GM23338 (cell line): Measurements from ENCODE around the gene SMOC2. TPM values are rescaled to one million over a fixed set of nuclear protein-coding genes. Genes with fewer than 3 reads are reported as not detected.

Source experiments
- ATAC-seq: fragments of 200-7000 bp; cut with Tn5 transposase; 3 replicates; pipeline ENCODE4 v1.9.1; 2020
- DNase-seq: peaks from one replicate; pipeline ENCODE4 v3.0.0-alpha.2; 2015; ENCODE audit warnings: low spot score
- H2AFZ ChIP-seq: fragments of 200-600 bp; sonication (generic); 2 replicates; pipeline ENCODE4 v1.8.0; 2016; ENCODE audit warnings: antibody characterized with exemption, mild to moderate bottlenecking, moderate library complexity
- H3F3A ChIP-seq: fragments of 200-600 bp; sonication (generic); replicated peaks from 2 replicates; pipeline ENCODE4 v1.8.0; 2017; ENCODE audit warnings: antibody characterized with exemption, mixed run types, low read depth
- H3K27ac ChIP-seq: fragments of 200-600 bp; sonication (generic); 2 replicates; pipeline ENCODE4 v1.6.1; 2016; ENCODE audit warnings: low read depth
- H3K27me3 ChIP-seq: fragments of 200-600 bp; sonication (generic); 2 replicates; pipeline ENCODE4 v1.8.0; 2016; ENCODE audit warnings: mild to moderate bottlenecking, mixed run types, moderate library complexity; ENCODE audit not compliant: insufficient read depth
- H3K36me3 ChIP-seq: fragments of 200-600 bp; sonication (generic); 2 replicates; pipeline ENCODE4 v1.8.0; 2016; ENCODE audit warnings: mild to moderate bottlenecking; ENCODE audit not compliant: insufficient read depth
- H3K4me1 ChIP-seq: fragments of 200-600 bp; sonication (generic); 2 replicates; pipeline ENCODE4 v1.8.0; 2016; ENCODE audit warnings: mild to moderate bottlenecking, moderate library complexity; ENCODE audit not compliant: insufficient read depth
- H3K4me2 ChIP-seq: fragments of 200-600 bp; sonication (generic); 2 replicates; pipeline ENCODE4 v1.7.1; 2017; ENCODE audit warnings: mixed run types
- H3K4me3 ChIP-seq: fragments of 200-600 bp; sonication (generic); 2 replicates; pipeline ENCODE4 v1.6.1; 2016; ENCODE audit warnings: mixed run types
- H3K79me2 ChIP-seq: fragments of 200-600 bp; sonication (generic); replicated peaks from 2 replicates; pipeline ENCODE4 v1.8.0; 2017; ENCODE audit warnings: mild to moderate bottlenecking; ENCODE audit not compliant: insufficient read depth
- H3K9me2 ChIP-seq: fragments of 200-600 bp; sonication (generic); 2 replicates; pipeline ENCODE4 v1.8.0; 2017; ENCODE audit not compliant: insufficient read depth
- H4K20me1 ChIP-seq: fragments of 200-600 bp; sonication (generic); replicated peaks from 2 replicates; pipeline ENCODE4 v1.8.0; 2017; ENCODE audit warnings: mild to moderate bottlenecking; ENCODE audit not compliant: insufficient read depth
- H3K27ac Mint-ChIP-seq: 2 replicates; pipeline ENCODE4 v1.8.0; 2020; ENCODE audit warnings: inconsistent platforms, mild to moderate bottlenecking, moderate library complexity, mixed read lengths
- H3K27me3 Mint-ChIP-seq: 3 replicates; pipeline ENCODE4 v1.8.0; 2022; ENCODE audit warnings: low read depth, mild to moderate bottlenecking, moderate library complexity, mixed read lengths, inconsistent platforms; ENCODE audit not compliant: insufficient read depth, poor library complexity
- H3K36me3 Mint-ChIP-seq: 3 replicates; pipeline ENCODE4 v1.8.0; 2021; ENCODE audit warnings: low read depth, mild to moderate bottlenecking, inconsistent platforms, moderate library complexity, mixed read lengths
- H3K4me1 Mint-ChIP-seq: 3 replicates; pipeline ENCODE4 v1.8.0; 2020; ENCODE audit warnings: mild to moderate bottlenecking, inconsistent platforms, mixed read lengths
- H3K4me3 Mint-ChIP-seq: 3 replicates; pipeline ENCODE4 v1.8.0; 2021; ENCODE audit warnings: moderate library complexity, mild to moderate bottlenecking, inconsistent platforms, mixed read lengths
- H3K9me3 Mint-ChIP-seq: 3 replicates; pipeline ENCODE4 v1.8.0; 2020; ENCODE audit warnings: moderate library complexity, mild to moderate bottlenecking, inconsistent platforms, mixed read lengths
- CTCF ChIP-seq, 2 experiments: fragments of 200-600 bp in 1 of 2; sonication (generic) in 1 of 2; conservative IDR thresholded peaks; 2 replicates each; pipeline versions ENCODE4 v1.5.1 to v1.6.1; 2016 to 2017; ENCODE audit warnings: antibody characterized with exemption in 2 of 2, low read depth in 2 of 2, mild to moderate bottlenecking in 2 of 2, moderate library complexity in 1 of 2
- ETS1 ChIP-seq: IDR thresholded peaks from 2 replicates; pipeline ENCODE4 v1.6.1; 2016; ENCODE audit warnings: antibody characterized with exemption
- EZH2 ChIP-seq: fragments of 200-600 bp; sonication (generic); IDR thresholded peaks from one replicate; pipeline ENCODE4 v1.8.0; 2017; ENCODE audit warnings: antibody characterized with exemption, mild to moderate bottlenecking, low read depth; ENCODE audit not compliant: unreplicated experiment
- EZH2phosphoT487 ChIP-seq: fragments of 200-600 bp; sonication (generic); IDR thresholded peaks from one replicate; pipeline ENCODE4 v1.8.1; 2018; ENCODE audit warnings: antibody characterized with exemption; ENCODE audit not compliant: unreplicated experiment
- JUNB ChIP-seq: IDR thresholded peaks from one replicate; pipeline ENCODE4 v1.6.1; 2016; ENCODE audit warnings: antibody characterized with exemption; ENCODE audit not compliant: unreplicated experiment
- POLR2AphosphoS5 ChIP-seq: IDR thresholded peaks from 2 replicates; pipeline ENCODE4 v1.6.1; 2016; ENCODE audit warnings: antibody characterized with exemption, low read depth
- STAT1 ChIP-seq: IDR thresholded peaks from one replicate; pipeline ENCODE4 v1.6.1; 2016; ENCODE audit warnings: antibody characterized with exemption; ENCODE audit not compliant: unreplicated experiment
- polyA plus RNA-seq: library from polyadenylated mRNA; unstranded; fragments of >200 nt; fragmentation: Nextera tagmentation; extraction: Ambion mirVana; gene quantifications from 2 replicates; pipeline ENCODE4 v1.2.1, GENCODE V29; 2016
- total RNA-seq: library from RNA; depleted of rRNA; stranded (reverse); fragments of >200 nt; shearing (Covaris generic); gene quantifications from 2 replicates; pipeline ENCODE4 v1.2.3, GENCODE V29; 2014
- TF ChIP-seq, protein P1 (sequence below): IDR thresholded peaks from one replicate; pipeline ENCODE4 v1.6.1; 2018; ENCODE audit warnings: antibody characterized with exemption; ENCODE audit not compliant: unreplicated experiment
- TF ChIP-seq, protein P2 (sequence below): fragments of 250-450 bp; sonication (Bioruptor Pico); IDR thresholded peaks from 2 replicates; pipeline ENCODE4 v1.5.0; 2020; ENCODE audit warnings: mild to moderate bottlenecking, moderate library complexity

SMOC2 gene
- total and polyA plus RNA-seq, 2 experiments from 2014 or later: 4.3 to 6.5 TPM

DNA sequence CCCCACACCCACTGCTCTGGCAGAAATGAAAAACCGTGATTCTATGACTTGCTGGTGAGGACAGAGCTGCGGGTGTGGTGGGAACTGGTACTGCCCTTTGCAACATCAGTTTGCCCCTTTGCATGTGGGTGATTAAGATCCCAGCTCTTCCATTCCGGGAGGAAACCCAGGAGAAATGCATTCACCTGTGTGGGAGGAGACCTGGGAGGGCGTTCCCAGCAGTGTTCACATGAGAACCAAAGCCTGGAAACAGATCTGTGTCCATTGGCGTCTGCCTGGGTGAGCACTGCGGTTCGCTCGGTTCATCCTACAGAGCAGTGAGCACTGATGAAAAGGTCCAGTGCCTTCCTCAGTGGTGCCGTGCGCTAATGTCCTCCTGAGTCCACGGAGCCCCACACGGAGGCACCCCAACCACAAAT lies 89.7 kb downstream of the SMOC2 start:
- Mint-ChIP-seq H3K4me3 (no peak overlapping the region), H3K9me3 (no peaks in the 10 kb centered on the region), H3K27ac (no peak overlapping the region), H3K36me3 (no peaks in the 10 kb centered on the region), H3K4me1 (peaks cover 5% of the 10 kb centered on the region; the same call in 1 of the 3 replicates), H3K27me3 (peaks cover 4% of the 10 kb centered on the region)
- H3K4me3 ChIP-seq: no peak overlapping the region
- H3K4me2 ChIP-seq: no peak overlapping the region
- no peaks in the 10 kb centered on the region for H3K36me3 ChIP-seq
- no peaks in the 10 kb centered on the region for H4K20me1 ChIP-seq
- no peaks in the 10 kb centered on the region for H3K9me2 ChIP-seq
- no peak overlapping the region for H3K27ac ChIP-seq
- peak; percentile 70 for ATAC-seq
- no peaks in the 10 kb centered on the region for H3F3A ChIP-seq
- peak; percentile 49 for DNase-seq
- H3K79me2 ChIP-seq: no peaks in the 10 kb centered on the region
- no peak overlapping the region for H2AFZ ChIP-seq
- no peak for TF ChIP-seq ETS1
- TF ChIP-seq, protein P1, sequence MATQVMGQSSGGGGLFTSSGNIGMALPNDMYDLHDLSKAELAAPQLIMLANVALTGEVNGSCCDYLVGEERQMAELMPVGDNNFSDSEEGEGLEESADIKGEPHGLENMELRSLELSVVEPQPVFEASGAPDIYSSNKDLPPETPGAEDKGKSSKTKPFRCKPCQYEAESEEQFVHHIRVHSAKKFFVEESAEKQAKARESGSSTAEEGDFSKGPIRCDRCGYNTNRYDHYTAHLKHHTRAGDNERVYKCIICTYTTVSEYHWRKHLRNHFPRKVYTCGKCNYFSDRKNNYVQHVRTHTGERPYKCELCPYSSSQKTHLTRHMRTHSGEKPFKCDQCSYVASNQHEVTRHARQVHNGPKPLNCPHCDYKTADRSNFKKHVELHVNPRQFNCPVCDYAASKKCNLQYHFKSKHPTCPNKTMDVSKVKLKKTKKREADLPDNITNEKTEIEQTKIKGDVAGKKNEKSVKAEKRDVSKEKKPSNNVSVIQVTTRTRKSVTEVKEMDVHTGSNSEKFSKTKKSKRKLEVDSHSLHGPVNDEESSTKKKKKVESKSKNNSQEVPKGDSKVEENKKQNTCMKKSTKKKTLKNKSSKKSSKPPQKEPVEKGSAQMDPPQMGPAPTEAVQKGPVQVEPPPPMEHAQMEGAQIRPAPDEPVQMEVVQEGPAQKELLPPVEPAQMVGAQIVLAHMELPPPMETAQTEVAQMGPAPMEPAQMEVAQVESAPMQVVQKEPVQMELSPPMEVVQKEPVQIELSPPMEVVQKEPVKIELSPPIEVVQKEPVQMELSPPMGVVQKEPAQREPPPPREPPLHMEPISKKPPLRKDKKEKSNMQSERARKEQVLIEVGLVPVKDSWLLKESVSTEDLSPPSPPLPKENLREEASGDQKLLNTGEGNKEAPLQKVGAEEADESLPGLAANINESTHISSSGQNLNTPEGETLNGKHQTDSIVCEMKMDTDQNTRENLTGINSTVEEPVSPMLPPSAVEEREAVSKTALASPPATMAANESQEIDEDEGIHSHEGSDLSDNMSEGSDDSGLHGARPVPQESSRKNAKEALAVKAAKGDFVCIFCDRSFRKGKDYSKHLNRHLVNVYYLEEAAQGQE: no peak
- no peaks in the 10 kb centered on the region for H3K27me3 ChIP-seq
- H3K4me1 ChIP-seq: no peaks in the 10 kb centered on the region

GRCh38 chr6:168532070-168532469 lies 91.1 kb downstream of the SMOC2 start:
- H3K36me3 Mint-ChIP-seq: no peaks in the 10 kb centered on the region
- ATAC-seq (no peak), DNase-seq (no peak)
- Histone ChIP-seq H3F3A (no peaks in the 10 kb centered on the region), H2AFZ (no peak overlapping the region), H3K79me2 (no peaks in the 10 kb centered on the region), H3K27ac (no peak overlapping the region), H3K27me3 (no peaks in the 10 kb centered on the region), H3K4me3 (no peak overlapping the region), H3K9me2 (no peaks in the 10 kb centered on the region), H4K20me1 (no peaks in the 10 kb centered on the region), H3K4me2 (no peak overlapping the region), H3K36me3 (no peaks in the 10 kb centered on the region), H3K4me1 (no peaks in the 10 kb centered on the region)
- H3K27me3 Mint-ChIP-seq: peaks cover 4% of the 10 kb centered on the region
- peaks cover 9% of the 10 kb centered on the region; the same call in 2 of the 3 replicates for H3K4me1 Mint-ChIP-seq
- no peak overlapping the region for H3K4me3 Mint-ChIP-seq
- H3K9me3 Mint-ChIP-seq: no peaks in the 10 kb centered on the region
- H3K27ac Mint-ChIP-seq: no peak overlapping the region
- TF ChIP-seq EZH2 (no peak), POLR2AphosphoS5 (no peak), STAT1 (no peak), EZH2phosphoT487 (no peak), CTCF (conservative IDR thresholded peaks at IDR 0.05; ENCODE audit: low read depth in 2 of 2) (no peak), JUNB (no peak)
- TF ChIP-seq, protein P2, sequence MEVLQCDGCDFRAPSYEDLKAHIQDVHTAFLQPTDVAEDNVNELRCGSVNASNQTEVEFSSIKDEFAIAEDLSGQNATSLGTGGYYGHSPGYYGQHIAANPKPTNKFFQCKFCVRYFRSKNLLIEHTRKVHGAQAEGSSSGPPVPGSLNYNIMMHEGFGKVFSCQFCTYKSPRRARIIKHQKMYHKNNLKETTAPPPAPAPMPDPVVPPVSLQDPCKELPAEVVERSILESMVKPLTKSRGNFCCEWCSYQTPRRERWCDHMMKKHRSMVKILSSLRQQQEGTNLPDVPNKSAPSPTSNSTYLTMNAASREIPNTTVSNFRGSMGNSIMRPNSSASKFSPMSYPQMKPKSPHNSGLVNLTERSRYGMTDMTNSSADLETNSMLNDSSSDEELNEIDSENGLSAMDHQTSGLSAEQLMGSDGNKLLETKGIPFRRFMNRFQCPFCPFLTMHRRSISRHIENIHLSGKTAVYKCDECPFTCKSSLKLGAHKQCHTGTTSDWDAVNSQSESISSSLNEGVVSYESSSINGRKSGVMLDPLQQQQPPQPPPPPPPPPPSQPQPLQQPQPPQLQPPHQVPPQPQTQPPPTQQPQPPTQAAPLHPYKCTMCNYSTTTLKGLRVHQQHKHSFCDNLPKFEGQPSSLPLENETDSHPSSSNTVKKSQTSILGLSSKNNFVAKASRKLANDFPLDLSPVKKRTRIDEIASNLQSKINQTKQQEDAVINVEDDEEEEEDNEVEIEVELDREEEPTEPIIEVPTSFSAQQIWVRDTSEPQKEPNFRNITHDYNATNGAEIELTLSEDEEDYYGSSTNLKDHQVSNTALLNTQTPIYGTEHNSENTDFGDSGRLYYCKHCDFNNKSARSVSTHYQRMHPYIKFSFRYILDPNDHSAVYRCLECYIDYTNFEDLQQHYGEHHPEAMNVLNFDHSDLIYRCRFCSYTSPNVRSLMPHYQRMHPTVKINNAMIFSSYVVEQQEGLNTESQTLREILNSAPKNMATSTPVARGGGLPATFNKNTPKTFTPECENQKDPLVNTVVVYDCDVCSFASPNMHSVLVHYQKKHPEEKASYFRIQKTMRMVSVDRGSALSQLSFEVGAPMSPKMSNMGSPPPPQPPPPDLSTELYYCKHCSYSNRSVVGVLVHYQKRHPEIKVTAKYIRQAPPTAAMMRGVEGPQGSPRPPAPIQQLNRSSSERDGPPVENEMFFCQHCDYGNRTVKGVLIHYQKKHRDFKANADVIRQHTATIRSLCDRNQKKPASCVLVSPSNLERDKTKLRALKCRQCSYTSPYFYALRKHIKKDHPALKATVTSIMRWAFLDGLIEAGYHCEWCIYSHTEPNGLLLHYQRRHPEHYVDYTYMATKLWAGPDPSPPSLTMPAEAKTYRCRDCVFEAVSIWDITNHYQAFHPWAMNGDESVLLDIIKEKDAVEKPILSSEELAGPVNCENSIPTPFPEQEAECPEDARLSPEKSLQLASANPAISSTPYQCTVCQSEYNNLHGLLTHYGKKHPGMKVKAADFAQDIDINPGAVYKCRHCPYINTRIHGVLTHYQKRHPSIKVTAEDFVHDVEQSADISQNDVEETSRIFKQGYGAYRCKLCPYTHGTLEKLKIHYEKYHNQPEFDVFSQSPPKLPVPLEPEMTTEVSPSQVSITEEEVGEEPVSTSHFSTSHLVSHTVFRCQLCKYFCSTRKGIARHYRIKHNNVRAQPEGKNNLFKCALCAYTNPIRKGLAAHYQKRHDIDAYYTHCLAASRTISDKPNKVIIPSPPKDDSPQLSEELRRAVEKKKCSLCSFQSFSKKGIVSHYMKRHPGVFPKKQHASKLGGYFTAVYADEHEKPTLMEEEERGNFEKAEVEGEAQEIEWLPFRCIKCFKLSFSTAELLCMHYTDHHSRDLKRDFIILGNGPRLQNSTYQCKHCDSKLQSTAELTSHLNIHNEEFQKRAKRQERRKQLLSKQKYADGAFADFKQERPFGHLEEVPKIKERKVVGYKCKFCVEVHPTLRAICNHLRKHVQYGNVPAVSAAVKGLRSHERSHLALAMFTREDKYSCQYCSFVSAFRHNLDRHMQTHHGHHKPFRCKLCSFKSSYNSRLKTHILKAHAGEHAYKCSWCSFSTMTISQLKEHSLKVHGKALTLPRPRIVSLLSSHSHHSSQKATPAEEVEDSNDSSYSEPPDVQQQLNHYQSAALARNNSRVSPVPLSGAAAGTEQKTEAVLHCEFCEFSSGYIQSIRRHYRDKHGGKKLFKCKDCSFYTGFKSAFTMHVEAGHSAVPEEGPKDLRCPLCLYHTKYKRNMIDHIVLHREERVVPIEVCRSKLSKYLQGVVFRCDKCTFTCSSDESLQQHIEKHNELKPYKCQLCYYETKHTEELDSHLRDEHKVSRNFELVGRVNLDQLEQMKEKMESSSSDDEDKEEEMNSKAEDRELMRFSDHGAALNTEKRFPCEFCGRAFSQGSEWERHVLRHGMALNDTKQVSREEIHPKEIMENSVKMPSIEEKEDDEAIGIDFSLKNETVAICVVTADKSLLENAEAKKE (CRISPR knock-in tag): no peak
